ENCODE data around the gene FSD1.
A peak's percentile ranks its signal among the peaks of the same experiment; 100 is the strongest.
"Not testable (repeated sequence)": the region's sequence is repeated elsewhere in the genome, so short reads cannot be mapped to it uniquely, and the experiment has no call there.

The FSD1 gene

GRCh38 chr19:4268816-4269430 lies 35.5 kb upstream of the FSD1 start:
- 90 to 97% methylated on average over 8 to 13 of the region's 13 CpGs for WGBS, 2 experiments (ENCODE audit: insufficient coverage in 2 of 2)
- Histone ChIP-seq H3K9me3 (ENCODE audit: control insufficient read depth, low read length) (no peaks in the 10 kb centered on the region), H3K27ac (ENCODE audit: low read depth, low read length, severe bottlenecking) (no peak overlapping the region), H3K4me3 (ENCODE audit: extremely low read depth, insufficient read depth, low read length, poor library complexity, severe bottlenecking) (no peak overlapping the region), H3K4me1 (ENCODE audit: control insufficient read depth, insufficient read depth, low read length, poor library complexity, severe bottlenecking) (no peaks in the 10 kb centered on the region), H3K36me3 (ENCODE audit: control insufficient read depth, insufficient read depth, low read length) (peaks cover 25% of the 10 kb centered on the region)

- Histone ChIP-seq H3K27ac (ENCODE audit: low read depth, low read length, severe bottlenecking) (no peak overlapping the region), H3K9me3 (ENCODE audit: control insufficient read depth, low read length) (no peaks in the 10 kb centered on the region), H3K4me1 (ENCODE audit: control insufficient read depth, insufficient read depth, low read length, poor library complexity, severe bottlenecking) (peaks cover 5% of the 10 kb centered on the region), H3K36me3 (ENCODE audit: control insufficient read depth, insufficient read depth, low read length) (peaks cover 18% of the 10 kb centered on the region), H3K4me3 (ENCODE audit: extremely low read depth, insufficient read depth, low read length, poor library complexity, severe bottlenecking) (no peak overlapping the region)
- 77 to 78% methylated on average over 7 to 9 of the region's 10 CpGs for WGBS, 2 experiments (ENCODE audit: insufficient coverage in 2 of 2)
Observed at GRCh38 chr19:4272894-4273293, 31.5 kb upstream of the FSD1 start.

DNA sequence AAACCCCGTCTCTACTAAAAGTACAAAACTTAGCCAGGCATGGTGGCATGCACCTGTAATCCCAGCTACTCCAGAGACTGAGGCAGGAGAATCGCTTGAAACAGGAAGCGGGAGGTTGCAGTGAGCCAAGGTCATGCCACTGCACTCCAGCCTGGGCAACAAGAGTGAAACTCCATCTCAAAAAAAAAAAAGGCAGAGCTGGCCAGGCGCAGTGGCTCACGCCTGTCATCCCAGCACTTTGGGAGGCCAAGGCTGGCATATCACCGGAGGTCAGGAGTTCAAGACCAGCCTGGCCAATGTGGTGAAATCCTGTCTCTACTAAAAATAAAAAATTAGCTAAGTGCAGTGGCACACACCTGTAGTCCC lies 30.1 kb upstream of the FSD1 start:
- 88 to 95% methylated on average over 5 to 6 of the region's 6 CpGs for WGBS, 2 experiments (ENCODE audit: insufficient coverage in 2 of 2)
- not testable (repeated sequence) for H3K36me3 ChIP-seq (ENCODE audit: control insufficient read depth, insufficient read depth, low read length); H3K27ac ChIP-seq (ENCODE audit: low read depth, low read length, severe bottlenecking); H3K4me3 ChIP-seq (ENCODE audit: extremely low read depth, insufficient read depth, low read length, poor library complexity, severe bottlenecking); H3K9me3 ChIP-seq (ENCODE audit: control insufficient read depth, low read length)
- H3K4me1 ChIP-seq (ENCODE audit: control insufficient read depth, insufficient read depth, low read length, poor library complexity, severe bottlenecking), result peaks cover 12% of the 10 kb centered on the region

DNA sequence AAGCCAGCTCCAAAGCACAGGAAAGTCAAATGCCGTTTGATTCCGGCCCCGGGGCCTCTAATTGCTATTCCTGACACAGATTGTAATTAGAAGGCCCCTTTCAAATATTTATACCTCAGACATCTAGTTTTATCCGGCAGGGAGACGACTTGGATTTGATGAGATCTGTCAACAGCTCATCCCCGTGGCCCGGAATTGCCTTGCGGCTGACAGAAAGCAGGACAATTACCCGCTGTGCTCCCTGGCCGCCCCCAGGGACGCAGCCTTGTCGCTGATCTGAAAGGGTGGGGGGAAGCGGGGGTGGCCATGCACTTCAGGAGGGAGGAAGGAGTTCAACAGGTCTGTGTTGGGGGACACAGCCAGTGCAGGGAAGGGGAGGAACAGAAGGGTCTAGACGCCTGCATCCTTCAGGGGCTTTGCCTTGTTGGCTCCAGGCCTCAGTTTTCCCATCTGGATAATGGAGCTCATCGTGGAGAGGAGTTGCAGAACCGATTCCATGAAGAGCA lies 27.2 kb upstream of the FSD1 start:
- H3K9me3 ChIP-seq (ENCODE audit: control insufficient read depth, low read length), result no peaks in the 10 kb centered on the region
- 57 to 63% methylated on average over 10 to 16 of the region's 16 CpGs for WGBS, 2 experiments (ENCODE audit: insufficient coverage in 2 of 2)
- H3K4me3 ChIP-seq (ENCODE audit: extremely low read depth, insufficient read depth, low read length, poor library complexity, severe bottlenecking), result no peak overlapping the region

GRCh38 chr19:4278010-4278409 lies 26.4 kb upstream of the FSD1 start:
- Histone ChIP-seq H3K27ac (ENCODE audit: low read depth, low read length, severe bottlenecking) (no peak overlapping the region), H3K9me3 (ENCODE audit: control insufficient read depth, low read length) (no peaks in the 10 kb centered on the region), H3K36me3 (ENCODE audit: control insufficient read depth, insufficient read depth, low read length) (no peaks in the 10 kb centered on the region), H3K4me1 (ENCODE audit: control insufficient read depth, insufficient read depth, low read length, poor library complexity, severe bottlenecking) (peaks cover 12% of the 10 kb centered on the region), H3K4me3 (ENCODE audit: extremely low read depth, insufficient read depth, low read length, poor library complexity, severe bottlenecking) (no peak overlapping the region)
- 24 to 31% methylated on average over 3 to 4 of the region's 4 CpGs for WGBS, 2 experiments (ENCODE audit: insufficient coverage in 2 of 2)

More for the DNA sequence above, 27.2 kb upstream of the FSD1 start:
- Histone ChIP-seq H3K36me3 (ENCODE audit: control insufficient read depth, insufficient read depth, low read length) (no peaks in the 10 kb centered on the region), H3K4me1 (ENCODE audit: control insufficient read depth, insufficient read depth, low read length, poor library complexity, severe bottlenecking) (peaks cover 12% of the 10 kb centered on the region), H3K27ac (ENCODE audit: low read depth, low read length, severe bottlenecking) (no peak overlapping the region)

DNA sequence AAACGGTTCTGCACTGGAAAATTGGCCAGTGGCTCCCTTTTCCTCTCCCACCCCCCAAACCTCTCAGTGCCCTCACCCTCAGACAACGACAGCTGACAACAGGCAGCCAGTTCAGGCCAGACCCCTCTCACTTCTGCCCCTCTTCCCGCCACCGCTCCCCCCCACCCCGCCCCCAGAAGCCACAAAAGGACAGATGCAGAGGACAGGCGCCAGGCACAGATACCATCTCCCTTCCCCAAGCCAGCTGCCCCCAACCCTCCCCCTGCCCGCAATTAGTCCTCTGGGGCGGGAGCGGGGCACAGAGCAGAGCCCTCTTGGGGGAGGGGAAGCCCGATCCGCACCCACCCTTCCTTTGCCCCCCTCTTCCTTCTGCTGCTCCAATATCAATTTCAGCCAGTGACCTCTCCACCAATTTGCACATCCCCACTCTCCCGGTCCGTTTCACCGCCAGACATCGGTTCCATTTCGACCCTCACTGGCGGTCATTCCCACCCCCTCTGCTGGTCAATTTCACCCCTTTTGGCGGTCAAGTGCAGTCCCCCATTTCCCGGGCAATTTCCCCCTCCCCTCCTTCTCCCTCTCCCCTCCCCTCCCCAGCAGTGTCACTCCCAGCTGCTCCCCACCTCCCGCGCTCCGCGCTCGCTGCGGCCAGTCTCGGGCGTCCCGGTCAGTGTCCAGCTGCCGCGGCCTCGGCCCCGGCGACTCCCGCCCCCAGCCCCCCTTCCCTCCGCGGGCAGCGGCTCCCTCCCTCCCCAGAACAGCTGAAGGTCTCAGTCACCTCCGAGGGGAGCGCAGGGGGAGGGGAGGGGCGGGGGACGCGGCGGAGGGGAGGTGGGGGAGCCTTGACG lies 25.8 kb upstream of the FSD1 start, which contains the start of gene SHD:
SHD (plus strand) TSS at position 848 of the 848 bp plus-strand sequence. CDS start 798 bp downstream, outside the sequence.
- WGBS, 2 experiments (ENCODE audit: insufficient coverage in 2 of 2), result 0 to 3% methylated on average over 8 to 19 of the region's 44 CpGs
- H3K27ac ChIP-seq (ENCODE audit: low read depth, low read length, severe bottlenecking), result no peak within 1 kb of the TSS

DNA sequence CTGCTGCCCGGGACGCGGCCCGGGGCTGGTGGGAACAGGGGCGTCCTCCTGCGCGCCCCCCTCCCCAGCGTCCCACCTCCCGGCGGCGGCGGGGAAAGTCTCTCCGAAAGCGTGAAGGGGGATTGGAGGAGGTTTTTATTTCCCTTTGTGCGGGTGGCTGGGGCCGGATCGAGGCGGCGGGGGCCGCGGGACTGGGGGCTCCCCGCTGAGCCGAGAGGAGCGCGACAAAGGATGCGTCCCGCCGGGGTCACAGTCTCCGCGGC lies 25.2 kb upstream of the FSD1 start:
- WGBS, 2 experiments (ENCODE audit: insufficient coverage in 2 of 2), result 0% methylated on average over 12 to 18 of the region's 30 CpGs
- Histone ChIP-seq H3K27ac (ENCODE audit: low read depth, low read length, severe bottlenecking) (no peak overlapping the region), H3K9me3 (ENCODE audit: control insufficient read depth, low read length) (no peaks in the 10 kb centered on the region), H3K4me1 (ENCODE audit: control insufficient read depth, insufficient read depth, low read length, poor library complexity, severe bottlenecking) (peaks cover 12% of the 10 kb centered on the region), H3K36me3 (ENCODE audit: control insufficient read depth, insufficient read depth, low read length) (no peaks in the 10 kb centered on the region), H3K4me3 (ENCODE audit: extremely low read depth, insufficient read depth, low read length, poor library complexity, severe bottlenecking) (peak overlapping the region; percentile 47)

More for the DNA sequence above, 25.8 kb upstream of the FSD1 start, which contains the start of gene SHD:
- Histone ChIP-seq H3K4me1 (ENCODE audit: control insufficient read depth, insufficient read depth, low read length, poor library complexity, severe bottlenecking) (peaks cover 12% of the 10 kb centered on the region), H3K4me3 (ENCODE audit: extremely low read depth, insufficient read depth, low read length, poor library complexity, severe bottlenecking) (peak within 1 kb of the TSS; percentile 47), H3K9me3 (ENCODE audit: control insufficient read depth, low read length) (no peaks in the 10 kb centered on the region), H3K36me3 (ENCODE audit: control insufficient read depth, insufficient read depth, low read length) (no peaks in the 10 kb centered on the region)

- Histone ChIP-seq H3K4me3 (ENCODE audit: extremely low read depth, insufficient read depth, low read length, poor library complexity, severe bottlenecking) (peak overlapping the region; percentile 47), H3K36me3 (ENCODE audit: control insufficient read depth, insufficient read depth, low read length) (no peaks in the 10 kb centered on the region)
- WGBS, 2 experiments (ENCODE audit: insufficient coverage in 2 of 2), result 4 to 8% methylated on average over 44 to 54 of the region's 71 CpGs
Observed at GRCh38 chr19:4279530-4280422, 24.6 kb upstream of the FSD1 start.

GRCh38 chr19:4284176-4284958 lies 20.0 kb upstream of the FSD1 start:
- H3K36me3 ChIP-seq (ENCODE audit: control insufficient read depth, insufficient read depth, low read length), result no peaks in the 10 kb centered on the region
- no peak overlapping the region for H3K4me3 ChIP-seq (ENCODE audit: extremely low read depth, insufficient read depth, low read length, poor library complexity, severe bottlenecking)
- WGBS, 2 experiments (ENCODE audit: insufficient coverage in 2 of 2), result 55 to 63% methylated on average over 14 to 18 of the region's 20 CpGs
- H3K27ac ChIP-seq (ENCODE audit: low read depth, low read length, severe bottlenecking), result no peak overlapping the region
- H3K4me1 ChIP-seq (ENCODE audit: control insufficient read depth, insufficient read depth, low read length, poor library complexity, severe bottlenecking), result no peaks in the 10 kb centered on the region
- H3K9me3 ChIP-seq (ENCODE audit: control insufficient read depth, low read length), result no peaks in the 10 kb centered on the region

More at GRCh38 chr19:4279530-4280422, 24.6 kb upstream of the FSD1 start:
- Histone ChIP-seq H3K27ac (ENCODE audit: low read depth, low read length, severe bottlenecking) (no peak overlapping the region), H3K4me1 (ENCODE audit: control insufficient read depth, insufficient read depth, low read length, poor library complexity, severe bottlenecking) (peaks cover 12% of the 10 kb centered on the region), H3K9me3 (ENCODE audit: control insufficient read depth, low read length) (no peaks in the 10 kb centered on the region)

- Histone ChIP-seq H3K36me3 (ENCODE audit: control insufficient read depth, insufficient read depth, low read length) (no peaks in the 10 kb centered on the region), H3K4me3 (ENCODE audit: extremely low read depth, insufficient read depth, low read length, poor library complexity, severe bottlenecking) (no peak overlapping the region), H3K27ac (ENCODE audit: low read depth, low read length, severe bottlenecking) (no peak overlapping the region), H3K4me1 (ENCODE audit: control insufficient read depth, insufficient read depth, low read length, poor library complexity, severe bottlenecking) (no peaks in the 10 kb centered on the region), H3K9me3 (ENCODE audit: control insufficient read depth, low read length) (no peaks in the 10 kb centered on the region)
- 78 to 85% methylated on average over 6 of the region's 6 CpGs for WGBS, 2 experiments (ENCODE audit: insufficient coverage in 2 of 2)
Observed at GRCh38 chr19:4284974-4285373, 19.4 kb upstream of the FSD1 start.

All from mesodermal cell (in vitro differentiated cells).